GM21423 (cell line): ENCODE results near the gene GPRASP2.
"Not testable (repeated sequence)": the region's sequence is repeated elsewhere in the genome, so short reads cannot be mapped to it uniquely, and the experiment has no call there.

Experiments used
- ATAC-seq: cut with Tn5 transposase; IDR thresholded peaks from one replicate; pipeline ENCODE4 v1.9.1; 2021; ENCODE audit warnings: mild to moderate bottlenecking, moderate library complexity; ENCODE audit not compliant: unreplicated experiment

Gene GPRASP2

DNA sequence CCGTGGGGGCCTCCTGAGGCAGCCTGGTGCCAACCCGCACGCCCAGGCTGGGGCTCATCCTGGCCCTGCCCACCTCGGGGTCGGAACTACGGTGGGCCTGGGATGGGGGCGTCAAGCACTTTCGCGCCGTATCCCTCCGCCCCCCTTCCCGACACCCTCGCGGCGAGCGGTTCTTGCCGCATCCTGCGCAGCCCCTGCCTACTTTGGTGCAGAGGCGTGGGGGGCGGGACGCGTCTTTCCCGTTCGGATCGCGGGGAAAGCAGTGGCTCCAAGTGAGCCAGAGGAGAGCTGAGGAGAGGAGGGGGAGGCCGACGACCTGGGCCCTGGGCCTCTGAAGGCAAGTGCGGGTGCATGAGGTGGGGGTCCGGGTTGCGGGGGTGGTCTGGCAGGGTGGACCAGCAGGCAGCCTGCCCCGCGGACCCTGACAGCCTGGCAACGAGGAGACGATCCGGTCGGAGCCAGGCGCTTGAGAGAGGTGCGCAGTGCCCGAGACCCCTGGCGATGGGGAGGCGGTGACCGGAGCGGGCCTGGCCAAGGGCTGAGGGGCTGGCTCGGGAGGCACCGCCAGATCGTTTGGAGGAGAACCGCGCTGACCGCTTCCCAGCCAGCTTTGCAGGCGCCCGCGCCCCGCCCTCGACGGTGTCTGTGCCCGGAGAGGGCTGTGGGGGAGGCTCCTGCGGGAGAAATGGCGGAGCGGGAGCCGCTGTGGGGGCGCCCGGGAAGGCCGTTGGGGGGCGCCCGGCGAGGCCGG is at the start of gene GPRASP2:
GPRASP2 (plus strand) TSS at position 233 of the 751 bp plus-strand sequence. CDS start 2,422 bp downstream, outside the sequence.
- ATAC-seq: no peak

GRCh38 chrX:102663820-102664219 is 48.4 kb upstream of the GPRASP2 start:
- not testable (repeated sequence) for ATAC-seq

DNA sequence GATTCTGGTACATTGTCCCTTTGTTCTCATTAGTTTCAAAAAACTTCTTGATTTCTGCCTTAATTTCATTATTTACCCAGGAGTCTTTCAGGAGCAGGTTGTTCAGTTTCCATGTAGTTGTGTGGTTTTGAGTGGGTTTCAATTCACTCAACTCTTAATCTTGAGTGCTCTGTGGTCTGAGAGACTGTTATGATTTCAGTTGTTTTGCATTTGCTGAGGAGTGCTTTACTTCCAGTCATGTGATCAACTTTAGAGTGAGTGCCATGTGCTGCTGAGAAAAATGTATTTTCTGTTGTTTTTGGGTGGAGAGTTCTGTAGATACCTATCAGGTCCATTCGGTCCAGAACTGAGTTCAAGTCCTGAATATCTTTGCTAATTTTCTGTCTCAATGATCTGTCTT is 45.2 kb upstream of the GPRASP2 start:
- not testable (repeated sequence) for ATAC-seq

GRCh38 chrX:102669526-102669925 is 42.7 kb upstream of the GPRASP2 start:
- no peak for ATAC-seq

DNA sequence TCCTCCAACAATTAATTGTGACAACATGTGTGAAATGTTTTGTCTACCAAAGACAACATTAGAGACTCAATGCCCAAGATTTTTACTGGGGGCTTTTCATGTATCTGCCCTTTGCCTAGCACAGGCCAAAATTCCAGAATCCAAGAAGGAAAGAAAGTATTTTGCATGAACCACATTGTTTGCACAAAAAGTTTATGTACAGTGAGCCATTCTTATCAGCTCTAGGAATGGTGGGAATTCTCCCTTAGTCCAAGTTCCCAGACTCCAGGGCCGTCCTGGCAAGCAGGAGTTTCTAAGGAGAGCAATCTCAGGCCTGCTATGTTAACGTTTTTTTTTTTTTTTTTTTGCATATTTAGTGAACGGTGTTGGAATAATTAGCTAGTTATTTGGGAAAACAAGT is 39.4 kb upstream of the GPRASP2 start:
- ATAC-seq: no peak

DNA sequence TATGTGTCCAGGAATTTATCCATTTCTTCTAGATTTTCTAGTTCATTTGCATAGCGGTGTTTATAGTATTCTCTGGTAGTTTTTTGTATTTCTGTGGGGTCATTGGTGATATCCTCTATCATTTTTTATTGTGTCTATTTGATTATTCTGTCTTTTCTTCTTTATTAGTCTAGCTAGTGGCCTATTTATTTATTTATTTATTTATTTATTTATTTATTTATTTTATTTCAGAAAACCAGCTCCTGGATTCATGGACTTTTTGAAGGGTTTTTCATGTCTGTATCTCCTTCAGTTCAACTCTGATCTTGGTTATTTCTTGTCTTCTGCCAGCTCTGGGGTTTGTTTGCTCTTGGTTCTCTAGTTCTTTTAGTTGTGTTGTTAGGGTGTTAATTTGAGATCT is 34.8 kb upstream of the GPRASP2 start:
- not testable (repeated sequence) for ATAC-seq

- no peak for ATAC-seq
These were observed 27.3 kb upstream of the GPRASP2 start for GRCh38 chrX:102684772-102685520.

DNA sequence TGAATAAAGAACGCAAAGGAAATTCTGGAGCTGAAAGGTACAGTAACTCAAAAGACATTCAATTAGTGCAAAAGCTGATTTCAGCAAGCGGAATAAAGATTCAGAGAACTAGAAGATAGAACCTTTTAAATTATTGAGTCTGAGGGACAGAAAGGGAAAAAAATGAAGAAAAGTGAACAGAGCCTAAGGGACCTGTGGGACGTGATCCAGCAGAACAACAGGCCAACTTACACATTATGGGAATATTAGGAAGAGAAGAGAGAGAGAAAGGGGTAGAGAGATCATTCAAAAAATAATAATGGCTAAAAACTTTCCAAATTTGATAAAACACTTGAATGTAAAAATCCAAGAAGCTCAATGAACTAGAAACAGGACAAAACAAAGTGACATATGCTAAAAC is 17.5 kb upstream of the GPRASP2 start:
- no peak for ATAC-seq

- ATAC-seq: no peak
These were observed 15.9 kb upstream of the GPRASP2 start for GRCh38 chrX:102696306-102696705.

DNA sequence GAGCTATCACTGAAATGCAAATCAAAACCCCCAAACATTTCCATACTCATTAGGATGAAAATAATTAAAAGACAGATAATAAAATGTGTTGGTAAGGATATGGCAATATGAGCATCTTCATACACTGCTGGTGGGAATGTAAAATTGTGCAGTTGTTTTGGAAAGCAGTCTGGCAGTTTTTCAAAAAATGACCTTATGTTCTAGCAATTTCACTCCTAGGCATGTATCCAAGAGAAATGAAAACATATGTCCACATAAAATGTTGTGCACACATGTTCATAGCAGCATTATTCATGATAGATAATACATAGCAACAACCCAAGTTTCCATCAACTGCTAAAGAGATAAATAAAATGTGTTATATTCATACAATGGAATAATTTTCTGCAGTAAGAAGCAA is 14.8 kb upstream of the GPRASP2 start:
- ATAC-seq: no peak

DNA sequence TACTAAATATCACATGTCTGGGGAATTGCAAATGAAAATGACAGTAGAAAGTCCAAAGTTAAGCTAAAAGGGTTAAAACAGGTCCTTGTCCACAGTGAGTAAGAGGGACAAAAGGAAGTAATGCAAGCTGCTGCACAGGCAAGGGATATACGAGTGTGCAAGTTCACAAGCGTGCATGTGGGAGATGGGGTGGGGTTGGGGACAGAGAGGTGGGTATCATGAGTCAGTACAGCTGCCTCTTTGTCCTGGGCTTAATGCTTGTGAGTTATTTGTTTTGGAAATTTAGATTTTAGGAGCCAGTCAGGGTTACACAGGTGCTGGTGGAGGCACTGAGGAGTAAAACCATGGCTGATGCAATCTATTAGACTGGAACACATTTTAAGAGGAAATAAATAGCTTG is 3.3 kb upstream of the GPRASP2 start:
- no peak for ATAC-seq

DNA sequence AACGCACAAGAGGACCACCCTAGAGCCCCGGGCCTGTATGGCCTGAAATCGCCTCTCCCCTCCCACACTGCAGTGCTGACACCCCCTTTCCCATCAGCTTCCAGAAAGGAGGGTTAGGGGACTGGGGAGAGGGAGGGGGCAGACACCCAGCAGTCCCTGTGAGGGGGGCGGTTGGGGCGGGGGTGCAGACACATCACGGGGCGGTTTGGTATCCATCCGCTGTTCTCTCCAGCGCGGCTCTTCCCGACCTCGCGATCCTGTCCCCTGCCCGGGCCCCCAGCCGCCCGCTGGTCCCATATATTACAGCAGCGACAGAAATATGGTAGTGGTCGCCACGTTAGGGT is 404 bp upstream of the GPRASP2 start:
- no peak for ATAC-seq

GRCh38 chrX:102712981-102713625 is 855 bp downstream of the GPRASP2 start:
- peak; percentile 46 for ATAC-seq

GRCh38 chrX:102714994-102715393 is 2.7 kb downstream of the GPRASP2 start:
- no peak for ATAC-seq

DNA sequence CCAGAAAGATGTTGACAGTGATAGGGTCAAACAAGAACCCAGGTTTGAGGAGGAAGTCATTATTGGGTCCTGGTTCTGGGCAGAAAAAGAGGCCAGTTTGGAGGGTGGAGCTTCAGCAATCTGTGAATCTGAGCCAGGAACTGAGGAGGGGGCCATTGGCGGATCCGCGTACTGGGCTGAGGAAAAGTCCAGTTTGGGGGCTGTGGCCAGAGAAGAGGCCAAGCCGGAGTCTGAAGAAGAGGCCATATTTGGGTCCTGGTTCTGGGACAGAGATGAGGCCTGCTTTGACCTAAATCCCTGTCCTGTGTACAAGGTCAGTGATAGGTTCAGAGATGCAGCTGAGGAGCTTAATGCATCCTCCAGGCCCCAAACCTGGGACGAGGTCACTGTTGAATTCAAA is 3.7 kb downstream of the GPRASP2 start:
- no peak for ATAC-seq

GRCh38 chrX:102720237-102721168 is 8.3 kb downstream of the GPRASP2 start, which contains the start of gene GPRASP3:
Gene GPRASP3 (plus strand): TSS chrX:102720743. CDS start chrX:102748996, 28,253 bp downstream.
- peak; percentile 96 for ATAC-seq

DNA sequence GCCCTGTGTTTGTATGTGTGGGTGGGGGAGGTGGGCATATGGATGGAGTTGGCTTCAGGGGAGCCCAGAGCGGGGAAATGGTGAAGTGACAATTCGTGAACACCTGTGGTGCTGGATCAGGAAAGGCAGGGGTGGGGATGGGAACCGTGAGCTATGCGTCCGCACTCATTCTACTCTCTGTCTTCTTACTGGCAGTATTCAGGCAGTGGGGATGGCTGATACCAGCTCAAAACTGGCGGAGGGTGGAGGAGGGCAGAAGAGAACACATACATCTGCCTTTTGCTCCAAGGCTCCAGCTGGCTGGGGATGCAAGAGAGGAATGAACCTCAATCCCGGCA is 8.9 kb downstream of the GPRASP2 start:
- ATAC-seq: not testable (repeated sequence)

DNA sequence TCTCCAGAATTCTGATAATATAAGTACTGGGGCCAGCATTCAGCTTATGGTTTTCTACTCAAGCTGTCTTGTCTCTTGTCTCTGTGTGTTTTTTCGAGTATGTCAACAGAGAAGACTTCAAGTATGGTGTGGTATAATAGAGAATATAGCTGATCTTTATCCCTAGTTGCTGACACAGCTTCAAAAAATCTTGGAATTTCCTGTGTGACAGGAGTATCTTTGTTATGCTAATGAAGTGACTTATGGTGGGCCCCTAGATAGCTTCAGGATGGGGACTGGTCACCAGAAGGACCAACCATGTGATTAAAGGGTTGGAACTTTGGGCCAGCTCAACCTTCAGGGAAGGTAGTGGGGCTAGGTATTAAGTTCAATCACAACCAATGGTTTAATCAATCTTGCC is 11.2 kb downstream of the GPRASP2 start:
- no peak for ATAC-seq

- no peak for ATAC-seq
These were observed 15.5 kb downstream of the GPRASP2 start for GRCh38 chrX:102727761-102728160.

- no peak for ATAC-seq
These were observed 16.4 kb downstream of the GPRASP2 start for GRCh38 chrX:102728646-102729045.

GRCh38 chrX:102739657-102740056 is 27.4 kb downstream of the GPRASP2 start:
- no peak for ATAC-seq
